HCT116 (cell line): ENCODE data around the gene ZHX3. TPM values are rescaled to one million over a fixed set of nuclear protein-coding genes. Genes with fewer than 3 reads are reported as not detected.

ENCODE experiments used
- ATAC-seq: fragments of 200-7000 bp; cut with Tn5 transposase; 2 replicates; pipeline ENCODE4 v1.9.1; 2020; ENCODE audit warnings: mild to moderate bottlenecking, moderate library complexity
- BruUV-seq: library from RNA; stranded (reverse); fragments of 400-500 nt; replicated peaks from 2 replicates; lab custom pipeline; 2021; lab: Mats Ljungman, UMichigan
- CTCF ChIA-PET: fragments of 300-600 bp; sonication (Branson Sonifier 250); formaldehyde crosslinking; loops from one replicate; lab custom pipeline; 2021; ENCODE audit warnings: antibody characterized with exemption; lab: Charles Lee
- POLR2A ChIA-PET: fragments of 300-600, 350-600 bp; sonication (Branson Sonifier 250); formaldehyde crosslinking; loops from one replicate; lab custom pipeline; 2021; ENCODE audit warnings: antibody characterized with exemption; lab: Charles Lee
- RAD21 ChIA-PET, 2 experiments: fragments of 300-600 bp; sonication (Branson Sonifier 250); formaldehyde crosslinking; loops; one replicate each; lab custom pipeline; 2023; ENCODE audit warnings: low total read pairs in 2 of 2; ENCODE audit not compliant: uncharacterized antibody in 2 of 2, unreplicated experiment in 2 of 2, low non-redundant PET in 1 of 2; lab: Charles Lee
- DNase-seq: peaks from one replicate; pipeline ENCODE4 v3.0.0-alpha.2; 2010; ENCODE audit warnings: low read depth, low spot score
- H2AFZ ChIP-seq: fragments of 200-600 bp; shearing (Covaris generic), sonication (generic); 2 replicates; pipeline ENCODE4 v1.6.1; 2017; ENCODE audit warnings: low read depth, mixed run types, mixed read lengths, antibody characterized with exemption, low read length; ENCODE audit not compliant: poor library complexity, severe bottlenecking
- H3K27ac ChIP-seq: 2 replicates; pipeline ENCODE4 v1.5.1; 2012; ENCODE audit warnings: low read depth, low read length
- H3K27me3 ChIP-seq: fragments of 200-600 bp; sonication (generic); 2 replicates; pipeline ENCODE4 v1.6.1; 2016; ENCODE audit warnings: mixed run types, low read length, mixed read lengths; ENCODE audit not compliant: insufficient read depth
- H3K36me3 ChIP-seq, 2 experiments: fragments of 200-500 bp in 1 of 2; fragments of 200-600 bp in 1 of 2; sonication (Bioruptor generic) in 1 of 2; sonication (generic) in 1 of 2; 2 replicates each; pipeline versions ENCODE4 v1.5.1 to v1.6.1; 2014 to 2016; ENCODE audit warnings: low read length in 2 of 2, inconsistent platforms in 1 of 2, mixed read lengths in 1 of 2, mixed run types in 1 of 2; ENCODE audit not compliant: insufficient read depth in 2 of 2, control insufficient read depth in 1 of 2
- H3K4me1 ChIP-seq, 2 experiments: fragments of 200-600 bp in 1 of 2; sonication (generic) in 1 of 2; 2 replicates each; pipeline versions ENCODE4 v1.5.1 to v1.6.1; 2012 to 2017; ENCODE audit warnings: low read length in 2 of 2, inconsistent platforms in 1 of 2, mild to moderate bottlenecking in 1 of 2, mixed read lengths in 1 of 2, mixed run types in 1 of 2, moderate library complexity in 1 of 2; ENCODE audit not compliant: insufficient read depth in 2 of 2, control insufficient read depth in 1 of 2
- H3K4me2 ChIP-seq: fragments of 200-600 bp; sonication (generic); 2 replicates; pipeline ENCODE4 v1.6.1; 2017; ENCODE audit warnings: mixed run types, low read length, mixed read lengths
- H3K4me3 ChIP-seq, 2 experiments: fragments of 200-600 bp in 1 of 2; sonication (generic) in 1 of 2; replicated peaks in 1 of 2; 2 replicates each; pipeline ENCODE4 v1.5.1; 2011 to 2016; ENCODE audit warnings: low read length in 2 of 2, control low read depth in 1 of 2, low read depth in 1 of 2, mild to moderate bottlenecking in 1 of 2, mixed read lengths in 1 of 2, mixed run types in 1 of 2
- H3K79me2 ChIP-seq: fragments of 200-600 bp; sonication (generic); 2 replicates; pipeline ENCODE4 v1.6.1; 2017; ENCODE audit warnings: mild to moderate bottlenecking, mixed run types, low read length, moderate library complexity, mixed read lengths; ENCODE audit not compliant: insufficient read depth
- H3K9ac ChIP-seq: fragments of 200-600 bp; sonication (generic); 2 replicates; pipeline ENCODE4 v1.6.1; 2016; ENCODE audit warnings: low read length, mixed read lengths
- H3K9me2 ChIP-seq: fragments of 200-600 bp; sonication (generic), shearing (Covaris generic); 2 replicates; pipeline ENCODE4 v1.6.1; 2017; ENCODE audit warnings: mixed run types, mild to moderate bottlenecking, moderate library complexity; ENCODE audit not compliant: insufficient read depth
- H3K9me3 ChIP-seq, 2 experiments: fragments of 200-500 bp in 1 of 2; fragments of 200-600 bp in 1 of 2; sonication (Bioruptor generic) in 1 of 2; sonication (generic) in 1 of 2; 2 replicates each; pipeline ENCODE4 v1.6.1; 2014 to 2017; ENCODE audit warnings: low read length in 2 of 2, mixed read lengths in 2 of 2, inconsistent platforms in 1 of 2, low read depth in 1 of 2, mild to moderate bottlenecking in 1 of 2, mixed run types in 1 of 2, moderate library complexity in 1 of 2; ENCODE audit not compliant: control insufficient read depth in 1 of 2, insufficient read depth in 1 of 2
- H4K20me1 ChIP-seq: fragments of 200-600 bp; sonication (generic), shearing (Covaris generic); 2 replicates; pipeline ENCODE4 v1.6.1; 2017; ENCODE audit warnings: mixed run types, mild to moderate bottlenecking, moderate library complexity; ENCODE audit not compliant: insufficient read depth
- CEBPB ChIP-seq: IDR thresholded peaks from 2 replicates; pipeline ENCODE4 v1.6.1; 2012; ENCODE audit warnings: low read depth
- EZH2 ChIP-seq: fragments of 200-600 bp; sonication (generic); IDR thresholded peaks from 2 replicates; pipeline ENCODE4 v1.6.1; 2017; ENCODE audit warnings: antibody characterized with exemption, mixed run types
- EZH2phosphoT487 ChIP-seq: fragments of 200-600 bp; IDR thresholded peaks from 2 replicates; pipeline ENCODE4 v1.6.1; 2018; ENCODE audit warnings: antibody characterized with exemption, borderline replicate concordance
- FOSL1 ChIP-seq: IDR thresholded peaks from 2 replicates; pipeline ENCODE4 v1.6.1; 2012; ENCODE audit warnings: low read depth
- JUND ChIP-seq: IDR thresholded peaks from 2 replicates; pipeline ENCODE4 v1.6.1; 2012
- POLR2AphosphoS5 ChIP-seq: IDR thresholded peaks from 2 replicates; pipeline ENCODE4 v1.6.1; 2011; ENCODE audit warnings: mild to moderate bottlenecking, low read depth, low read length, moderate library complexity
- REST ChIP-seq: IDR thresholded peaks from 2 replicates; pipeline ENCODE4 v1.6.1; 2012; ENCODE audit warnings: low read depth
- SIN3A ChIP-seq: IDR thresholded peaks from 2 replicates; pipeline ENCODE4 v1.6.1; 2012; ENCODE audit warnings: low read depth
- SP1 ChIP-seq: IDR thresholded peaks from 2 replicates; pipeline ENCODE4 v1.6.1; 2012; ENCODE audit warnings: low read depth
- TCF7L2 ChIP-seq: IDR thresholded peaks from 2 replicates; pipeline ENCODE4 v1.7.0; 2011; ENCODE audit warnings: borderline replicate concordance, inconsistent platforms; ENCODE audit not compliant: insufficient read depth, insufficient read length; ENCODE audit errors: extremely low read depth
- ZFX ChIP-seq: fragments of 450-650 bp; IDR thresholded peaks from 2 replicates; pipeline ENCODE4 v1.6.1; 2017
- ZNF274 ChIP-seq: fragments of 200-500 bp; sonication (Bioruptor generic); IDR thresholded peaks from 2 replicates; pipeline ENCODE4 v1.6.1; 2014; ENCODE audit warnings: mild to moderate bottlenecking, low read depth, low read length, inconsistent platforms
- intact Hi-C: fragments of 100-400 bp; cut with micrococcal nuclease; formaldehyde crosslinking; loops from 2 replicates; pipeline ENCODE4 v1.10.0; 2022
- total RNA-seq: library from RNA; stranded (reverse); gene quantifications from one replicate; pipeline ENCODE4 v1.2.1, GENCODE V29; 2021; ENCODE audit not compliant: unreplicated experiment
- TF ChIP-seq, protein P1 (sequence below): IDR thresholded peaks from 2 replicates; pipeline ENCODE4 v1.6.1; 2011; ENCODE audit warnings: mild to moderate bottlenecking, low read length, moderate library complexity; ENCODE audit not compliant: insufficient replicate concordance; ENCODE audit errors: extremely low read depth
- TF ChIP-seq, protein P2 (sequence below): IDR thresholded peaks from 2 replicates; pipeline ENCODE4 v1.6.1; 2012
- TF ChIP-seq, protein P3 (sequence below), 3 experiments: fragments of 200-600 bp in 1 of 3; sonication (generic) in 1 of 3; IDR thresholded peaks in 2 of 3; conservative IDR thresholded peaks in 1 of 3; 2 replicates each; pipeline ENCODE4 v1.5.1; 2012 to 2017; ENCODE audit warnings: low read depth in 2 of 3, low read length in 2 of 3, antibody characterized with exemption in 1 of 3, borderline replicate concordance in 1 of 3, control low read depth in 1 of 3, mild to moderate bottlenecking in 1 of 3, mixed read lengths in 1 of 3, mixed run types in 1 of 3, moderate library complexity in 1 of 3; ENCODE audit not compliant: insufficient read depth in 1 of 3
- TF ChIP-seq, protein P4 (sequence below): IDR thresholded peaks from 2 replicates; pipeline ENCODE4 v1.6.1; 2012

ZHX3 gene
- total RNA-seq, 1 experiment from 2014 or later, result 13.3 TPM

DNA sequence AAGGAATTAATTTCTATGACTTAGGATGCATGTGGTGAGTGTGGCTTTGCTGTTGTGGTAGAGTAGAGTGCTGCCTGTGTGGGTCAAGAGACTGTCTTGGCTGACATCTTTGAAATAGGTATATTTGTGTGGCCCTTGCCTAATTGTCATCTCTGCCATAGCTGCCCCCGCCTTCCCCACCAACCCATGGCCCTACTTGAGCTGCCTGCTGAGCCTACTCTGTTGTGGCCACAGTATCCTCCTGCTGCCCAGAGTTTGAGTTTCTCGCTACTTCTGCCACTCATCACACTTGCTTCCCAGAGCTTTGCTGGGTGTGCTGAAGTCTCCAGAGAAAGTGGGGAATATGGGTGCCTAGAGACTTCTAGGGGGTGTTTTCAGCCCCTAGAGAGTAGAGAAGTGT, 172.2 kb downstream of the ZHX3 start:
- intact Hi-C loops, result no loop called here
- no peaks in the 10 kb centered on the region for H3K27me3 ChIP-seq
- BruUV-seq, result no TSS peak
- no peak for TF ChIP-seq REST
- no peak for TF ChIP-seq TCF7L2
- TF ChIP-seq SP1, result no peak
- no peak for TF ChIP-seq ZFX
- no peak for TF ChIP-seq SIN3A
- TF ChIP-seq, protein P1, sequence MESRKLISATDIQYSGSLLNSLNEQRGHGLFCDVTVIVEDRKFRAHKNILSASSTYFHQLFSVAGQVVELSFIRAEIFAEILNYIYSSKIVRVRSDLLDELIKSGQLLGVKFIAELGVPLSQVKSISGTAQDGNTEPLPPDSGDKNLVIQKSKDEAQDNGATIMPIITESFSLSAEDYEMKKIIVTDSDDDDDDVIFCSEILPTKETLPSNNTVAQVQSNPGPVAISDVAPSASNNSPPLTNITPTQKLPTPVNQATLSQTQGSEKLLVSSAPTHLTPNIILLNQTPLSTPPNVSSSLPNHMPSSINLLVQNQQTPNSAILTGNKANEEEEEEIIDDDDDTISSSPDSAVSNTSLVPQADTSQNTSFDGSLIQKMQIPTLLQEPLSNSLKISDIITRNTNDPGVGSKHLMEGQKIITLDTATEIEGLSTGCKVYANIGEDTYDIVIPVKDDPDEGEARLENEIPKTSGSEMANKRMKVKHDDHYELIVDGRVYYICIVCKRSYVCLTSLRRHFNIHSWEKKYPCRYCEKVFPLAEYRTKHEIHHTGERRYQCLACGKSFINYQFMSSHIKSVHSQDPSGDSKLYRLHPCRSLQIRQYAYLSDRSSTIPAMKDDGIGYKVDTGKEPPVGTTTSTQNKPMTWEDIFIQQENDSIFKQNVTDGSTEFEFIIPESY, result no peak
- TF ChIP-seq JUND, result no peak
- TF ChIP-seq, protein P2, sequence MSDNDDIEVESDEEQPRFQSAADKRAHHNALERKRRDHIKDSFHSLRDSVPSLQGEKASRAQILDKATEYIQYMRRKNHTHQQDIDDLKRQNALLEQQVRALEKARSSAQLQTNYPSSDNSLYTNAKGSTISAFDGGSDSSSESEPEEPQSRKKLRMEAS, result no peak
- TF ChIP-seq CEBPB, result no peak
- TF ChIP-seq, protein P3, sequence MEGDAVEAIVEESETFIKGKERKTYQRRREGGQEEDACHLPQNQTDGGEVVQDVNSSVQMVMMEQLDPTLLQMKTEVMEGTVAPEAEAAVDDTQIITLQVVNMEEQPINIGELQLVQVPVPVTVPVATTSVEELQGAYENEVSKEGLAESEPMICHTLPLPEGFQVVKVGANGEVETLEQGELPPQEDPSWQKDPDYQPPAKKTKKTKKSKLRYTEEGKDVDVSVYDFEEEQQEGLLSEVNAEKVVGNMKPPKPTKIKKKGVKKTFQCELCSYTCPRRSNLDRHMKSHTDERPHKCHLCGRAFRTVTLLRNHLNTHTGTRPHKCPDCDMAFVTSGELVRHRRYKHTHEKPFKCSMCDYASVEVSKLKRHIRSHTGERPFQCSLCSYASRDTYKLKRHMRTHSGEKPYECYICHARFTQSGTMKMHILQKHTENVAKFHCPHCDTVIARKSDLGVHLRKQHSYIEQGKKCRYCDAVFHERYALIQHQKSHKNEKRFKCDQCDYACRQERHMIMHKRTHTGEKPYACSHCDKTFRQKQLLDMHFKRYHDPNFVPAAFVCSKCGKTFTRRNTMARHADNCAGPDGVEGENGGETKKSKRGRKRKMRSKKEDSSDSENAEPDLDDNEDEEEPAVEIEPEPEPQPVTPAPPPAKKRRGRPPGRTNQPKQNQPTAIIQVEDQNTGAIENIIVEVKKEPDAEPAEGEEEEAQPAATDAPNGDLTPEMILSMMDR (IDR thresholded peaks at IDR 0.05 in 2 of 3, conservative IDR thresholded peaks at IDR 0.05 in 1 of 3; ENCODE audit: borderline replicate concordance in 1 of 3, insufficient read depth in 1 of 3, low read depth in 2 of 3, low read length in 2 of 3), result no peak
- no peak for TF ChIP-seq ZNF274
- no peak for TF ChIP-seq FOSL1
- TF ChIP-seq POLR2AphosphoS5, result no peak
- no peak for TF ChIP-seq EZH2
- TF ChIP-seq, protein P4, sequence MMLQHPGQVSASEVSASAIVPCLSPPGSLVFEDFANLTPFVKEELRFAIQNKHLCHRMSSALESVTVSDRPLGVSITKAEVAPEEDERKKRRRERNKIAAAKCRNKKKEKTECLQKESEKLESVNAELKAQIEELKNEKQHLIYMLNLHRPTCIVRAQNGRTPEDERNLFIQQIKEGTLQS, result no peak
- no peak for TF ChIP-seq EZH2phosphoT487
- no peak overlapping the region for H2AFZ ChIP-seq
- ChIA-PET RAD21 (no interaction called here), POLR2A (no interaction called here), CTCF (no interaction called here)
- no peak overlapping the region for H3K27ac ChIP-seq
- H3K4me3 ChIP-seq, result no peak overlapping the region
- no peak overlapping the region for H3K4me2 ChIP-seq
- no peaks in the 10 kb centered on the region for H3K9me2 ChIP-seq
- peaks cover 4 to 10% of the 10 kb centered on the region in 2 experiments; a peak in 2 of 4 replicates for H3K4me1 ChIP-seq
- H3K9ac ChIP-seq, result no peak overlapping the region
- DNase-seq (no peak), ATAC-seq (no peak)
- H4K20me1 ChIP-seq, result no peaks in the 10 kb centered on the region
- no peaks in the 10 kb centered on the region for H3K36me3 ChIP-seq
- peaks cover 63% of the 10 kb centered on the region for H3K79me2 ChIP-seq
- no peaks in the 10 kb centered on the region for H3K9me3 ChIP-seq
